GM20000 (cell line): Measurements from ENCODE around the gene FUT1.

Source experiments
- DNase-seq: peaks from one replicate; pipeline ENCODE4 v3.0.0; 2012; ENCODE audit warnings: low spot score
- TF ChIP-seq, protein P1 (sequence below): IDR thresholded peaks from 2 replicates; pipeline ENCODE4 v1.5.1; 2012; ENCODE audit warnings: mild to moderate bottlenecking, control low read depth; ENCODE audit errors: extremely low read depth, missing control alignments

The FUT1 gene

DNA sequence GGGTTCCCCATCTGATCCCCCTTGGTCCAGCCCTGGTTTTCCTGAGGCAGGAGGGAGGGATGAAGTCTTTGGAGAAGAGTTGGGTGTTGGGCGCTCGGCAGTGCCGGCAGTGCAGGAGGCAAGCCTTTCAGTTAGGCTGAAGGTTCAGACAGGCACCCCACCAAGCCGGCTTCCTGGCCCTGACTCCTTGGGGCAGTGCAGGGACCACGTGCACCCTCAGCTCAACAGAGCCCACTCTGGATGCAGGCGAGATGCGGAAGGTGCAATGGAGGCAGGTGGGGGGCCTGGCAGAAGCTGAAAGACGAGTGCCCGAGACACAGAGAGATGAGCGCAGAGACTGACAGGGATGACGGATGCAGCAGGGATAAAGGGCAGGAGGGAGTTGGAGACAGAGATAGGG lies 44.0 kb downstream of the FUT1 start:
- DNase-seq, result no peak
- TF ChIP-seq, protein P1, sequence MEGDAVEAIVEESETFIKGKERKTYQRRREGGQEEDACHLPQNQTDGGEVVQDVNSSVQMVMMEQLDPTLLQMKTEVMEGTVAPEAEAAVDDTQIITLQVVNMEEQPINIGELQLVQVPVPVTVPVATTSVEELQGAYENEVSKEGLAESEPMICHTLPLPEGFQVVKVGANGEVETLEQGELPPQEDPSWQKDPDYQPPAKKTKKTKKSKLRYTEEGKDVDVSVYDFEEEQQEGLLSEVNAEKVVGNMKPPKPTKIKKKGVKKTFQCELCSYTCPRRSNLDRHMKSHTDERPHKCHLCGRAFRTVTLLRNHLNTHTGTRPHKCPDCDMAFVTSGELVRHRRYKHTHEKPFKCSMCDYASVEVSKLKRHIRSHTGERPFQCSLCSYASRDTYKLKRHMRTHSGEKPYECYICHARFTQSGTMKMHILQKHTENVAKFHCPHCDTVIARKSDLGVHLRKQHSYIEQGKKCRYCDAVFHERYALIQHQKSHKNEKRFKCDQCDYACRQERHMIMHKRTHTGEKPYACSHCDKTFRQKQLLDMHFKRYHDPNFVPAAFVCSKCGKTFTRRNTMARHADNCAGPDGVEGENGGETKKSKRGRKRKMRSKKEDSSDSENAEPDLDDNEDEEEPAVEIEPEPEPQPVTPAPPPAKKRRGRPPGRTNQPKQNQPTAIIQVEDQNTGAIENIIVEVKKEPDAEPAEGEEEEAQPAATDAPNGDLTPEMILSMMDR, result no peak

DNA sequence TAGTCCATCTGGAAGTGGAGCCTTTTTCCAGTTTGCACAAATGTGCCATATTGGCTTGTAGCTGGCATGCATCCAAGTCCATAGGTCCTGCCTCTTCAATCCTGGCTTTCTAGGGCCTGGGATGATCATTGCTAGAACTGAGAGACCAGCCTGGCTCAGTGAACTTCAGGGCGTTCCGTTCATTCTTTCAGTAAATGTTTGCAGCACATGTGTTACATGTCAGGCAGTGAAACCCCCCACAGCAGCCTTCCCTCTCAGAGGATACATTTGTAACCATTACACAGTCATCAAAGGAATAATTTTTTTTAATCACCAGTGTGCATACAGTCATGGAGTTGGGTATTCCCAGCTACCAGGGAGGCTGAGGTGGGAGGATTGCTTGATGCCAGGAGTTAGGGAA lies 47.0 kb downstream of the FUT1 start:
- no peak for DNase-seq
- TF ChIP-seq, protein P1, result no peak

DNA sequence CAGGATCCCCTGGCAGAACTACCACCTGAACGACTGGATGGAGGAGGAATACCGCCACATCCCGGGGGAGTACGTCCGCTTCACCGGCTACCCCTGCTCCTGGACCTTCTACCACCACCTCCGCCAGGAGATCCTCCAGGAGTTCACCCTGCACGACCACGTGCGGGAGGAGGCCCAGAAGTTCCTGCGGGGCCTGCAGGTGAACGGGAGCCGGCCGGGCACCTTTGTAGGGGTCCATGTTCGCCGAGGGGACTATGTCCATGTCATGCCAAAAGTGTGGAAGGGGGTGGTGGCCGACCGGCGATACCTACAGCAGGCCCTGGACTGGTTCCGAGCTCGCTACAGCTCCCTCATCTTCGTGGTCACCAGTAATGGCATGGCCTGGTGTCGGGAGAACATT lies 49.1 kb downstream of the FUT1 start:
- no peak for DNase-seq
- TF ChIP-seq, protein P1, result no peak

DNA sequence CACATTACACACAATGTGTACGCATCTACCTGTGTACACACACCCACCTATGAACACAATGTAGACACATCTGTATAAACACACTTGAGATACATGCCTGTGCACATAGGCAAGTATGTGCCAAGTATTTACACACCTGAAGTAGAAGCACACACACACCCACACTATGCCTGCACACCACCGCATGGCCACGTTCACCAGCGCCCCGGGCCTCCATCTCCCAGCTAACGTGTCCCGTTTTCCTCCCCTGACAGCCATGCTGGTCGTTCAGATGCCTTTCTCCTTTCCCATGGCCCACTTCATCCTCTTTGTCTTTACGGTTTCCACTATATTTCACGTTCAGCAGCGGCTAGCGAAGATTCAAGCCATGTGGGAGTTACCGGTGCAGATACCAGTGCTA lies 49.7 kb downstream of the FUT1 start:
- TF ChIP-seq, protein P1, result no peak
- DNase-seq, result no peak

DNA sequence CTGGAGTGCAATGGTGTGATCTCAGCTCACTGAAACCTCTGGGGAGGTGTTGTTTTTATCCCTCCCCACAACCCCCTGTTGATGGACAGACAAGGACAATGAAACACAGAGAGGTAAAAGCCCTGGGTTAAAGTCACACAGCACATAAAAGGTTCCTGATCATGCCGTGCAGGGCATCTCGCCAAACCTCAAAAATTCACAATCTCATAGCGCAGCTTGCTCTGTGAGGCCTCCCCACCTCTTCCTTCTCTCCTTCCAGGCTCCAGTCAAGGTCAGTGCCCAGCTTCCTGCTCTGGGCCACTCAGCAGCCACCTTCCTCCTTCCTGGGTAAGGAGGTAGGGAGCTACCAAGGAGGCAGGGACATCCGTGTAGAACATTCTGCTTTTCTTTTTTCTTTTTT lies 54.4 kb downstream of the FUT1 start:
- no peak for DNase-seq

More for the DNA sequence above, 54.4 kb downstream of the FUT1 start:
- TF ChIP-seq, protein P1, result no peak
